ENCODE data around the gene EVC2.

GRCh38 chr4:5630762-5631161, 77.6 kb downstream of the EVC2 start:
- TF ChIP-seq CTCF (IDR thresholded peaks at IDR 0.05) (no peak), POLR2A (IDR thresholded peaks at IDR 0.05) (no peak)
